GM19025 (cell line): ENCODE measurements around the gene RAD51B.

Experiments
- ATAC-seq: cut with Tn5 transposase; IDR thresholded peaks from one replicate; pipeline ENCODE4 v1.9.1; 2021; ENCODE audit warnings: mild to moderate bottlenecking, low read depth, moderate library complexity; ENCODE audit not compliant: unreplicated experiment

RAD51B gene

DNA sequence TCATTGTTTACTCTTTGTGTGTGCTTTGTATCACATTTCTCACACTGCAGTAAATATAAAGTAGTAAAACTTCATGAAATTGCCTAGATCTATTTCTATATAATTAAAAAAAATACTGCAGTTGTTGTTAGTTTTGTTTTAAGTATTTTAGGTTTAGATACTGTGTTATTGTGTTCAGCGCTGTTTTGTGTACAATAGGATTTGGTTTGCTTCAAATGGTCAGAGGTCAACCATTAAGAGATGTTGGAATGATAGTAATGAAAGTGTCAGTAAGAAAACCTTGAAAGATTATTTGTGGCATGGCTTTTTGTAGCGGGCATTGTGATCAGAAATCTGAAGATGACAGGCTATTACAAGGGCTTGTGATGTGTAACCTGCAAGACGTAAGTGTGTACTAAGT, 67.9 kb downstream of the RAD51B start:
- no peak for ATAC-seq

DNA sequence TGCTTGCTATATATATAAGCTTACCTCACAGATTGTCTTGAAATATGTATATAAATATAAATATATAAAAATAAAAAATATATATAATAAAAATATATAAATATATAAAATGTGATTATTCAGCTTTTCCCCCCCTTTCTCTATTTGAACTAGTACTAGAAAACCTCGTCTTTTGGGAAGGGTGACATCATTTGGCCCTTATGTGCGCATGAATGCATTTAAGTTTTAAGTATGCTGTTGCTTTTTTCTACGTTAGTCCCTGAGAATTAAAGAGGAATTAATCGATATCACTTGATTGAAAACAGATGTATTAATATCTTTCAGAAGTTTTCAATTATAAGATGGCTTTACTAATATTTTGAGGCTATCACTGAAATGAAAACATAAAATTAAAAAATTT, 69.9 kb downstream of the RAD51B start:
- ATAC-seq, result no peak

- ATAC-seq, result no peak
These were observed 73.0 kb downstream of the RAD51B start for GRCh38 chr14:67892466-67893100.

DNA sequence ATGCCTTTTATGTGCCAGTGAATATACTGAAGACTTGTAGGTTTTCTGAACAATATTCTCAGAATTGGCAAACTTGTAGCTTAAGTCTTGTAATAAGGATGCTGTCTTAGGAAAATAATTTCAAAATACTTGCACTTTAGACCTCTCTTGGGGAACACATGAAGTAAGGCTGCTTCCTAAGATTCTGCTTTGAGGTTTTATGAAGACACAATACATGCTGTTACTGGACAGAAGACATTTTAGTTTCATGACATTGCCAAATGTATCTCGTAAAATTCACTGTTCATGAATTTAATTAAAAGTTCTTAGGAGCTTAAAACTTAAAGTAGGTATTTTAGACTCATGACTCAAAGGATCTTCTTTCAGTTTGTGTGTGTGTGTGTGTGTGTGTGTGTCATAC, 80.7 kb downstream of the RAD51B start:
- ATAC-seq, result no peak

DNA sequence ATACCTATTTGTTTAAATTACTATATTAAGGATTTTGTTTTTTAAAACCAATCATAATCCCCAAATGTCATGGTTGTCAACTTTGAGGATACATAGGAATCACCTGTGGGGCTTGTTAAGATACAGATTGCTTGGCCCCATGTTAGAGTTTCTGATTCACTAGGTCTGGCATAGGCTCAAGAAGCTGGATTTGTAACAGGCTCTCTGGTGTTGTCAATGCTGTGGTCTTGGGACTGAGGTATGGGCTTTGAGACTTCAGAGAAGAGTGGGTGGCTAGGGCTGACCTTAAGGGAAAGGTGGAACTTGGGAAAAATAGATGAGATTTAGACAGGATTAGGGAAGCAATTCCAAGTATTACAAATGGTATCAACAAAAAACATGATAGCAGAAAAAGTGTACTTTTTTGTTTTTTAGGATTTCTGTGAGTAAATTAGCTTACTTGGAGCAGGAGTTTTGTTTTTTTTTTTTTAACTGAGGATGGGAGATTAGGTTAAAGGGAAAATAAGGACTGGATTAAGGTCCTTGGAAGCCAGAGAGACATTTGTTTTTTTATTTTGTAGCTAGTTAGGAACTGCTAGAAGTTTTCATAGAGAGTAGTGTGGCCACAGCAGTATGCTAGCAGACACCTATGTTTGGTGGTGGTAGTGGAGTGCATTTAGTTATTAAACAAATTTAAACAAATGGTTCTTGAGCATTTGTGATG, 88.6 kb downstream of the RAD51B start:
- no peak for ATAC-seq

- ATAC-seq, result no peak
These were observed 92.0 kb downstream of the RAD51B start for GRCh38 chr14:67911562-67911961.

DNA sequence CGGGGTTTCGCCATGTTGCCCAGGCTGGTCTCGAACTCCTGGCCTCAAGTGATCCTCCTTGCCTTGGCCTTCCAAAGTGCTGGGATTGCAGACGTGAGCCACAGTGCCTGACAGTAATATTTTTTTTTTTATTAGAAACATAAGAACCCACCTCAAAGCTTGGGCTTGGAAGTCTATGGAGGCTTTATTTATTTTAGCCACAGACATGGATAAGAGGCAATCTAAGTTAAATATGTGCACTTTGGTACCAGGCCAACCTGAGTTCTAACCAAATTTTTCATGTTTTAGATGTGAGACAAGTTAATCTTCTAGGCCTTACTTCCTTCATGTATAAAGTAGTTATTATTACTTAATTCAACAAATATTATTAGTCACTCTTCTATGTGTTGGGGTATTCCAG, 96.9 kb downstream of the RAD51B start:
- no peak for ATAC-seq

DNA sequence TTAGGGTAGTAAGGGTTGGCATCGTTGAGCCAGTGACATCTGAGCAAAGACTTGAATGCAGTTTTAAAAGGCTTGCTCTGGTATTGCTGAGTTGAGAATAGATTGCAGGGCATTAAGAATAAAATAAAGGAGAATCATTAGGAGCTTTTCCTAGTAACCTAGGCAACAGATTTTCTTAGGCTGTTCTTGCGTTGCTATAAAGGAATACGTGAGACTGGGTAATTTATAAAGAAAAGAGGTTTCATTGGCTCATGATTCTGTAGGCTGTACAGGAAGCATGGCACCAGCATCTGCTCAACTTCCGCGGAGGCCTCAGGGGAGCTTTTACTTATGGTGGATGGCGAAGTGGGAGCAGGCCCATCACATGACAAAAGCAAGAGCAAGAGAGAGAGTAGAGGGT, 97.4 kb downstream of the RAD51B start:
- no peak for ATAC-seq

GRCh38 chr14:67918838-67919237, 99.3 kb downstream of the RAD51B start:
- ATAC-seq, result no peak

GRCh38 chr14:67919259-67920032, 99.9 kb downstream of the RAD51B start:
- ATAC-seq, result no peak

- no peak for ATAC-seq
These were observed 107.2 kb downstream of the RAD51B start for GRCh38 chr14:67926821-67927220.

DNA sequence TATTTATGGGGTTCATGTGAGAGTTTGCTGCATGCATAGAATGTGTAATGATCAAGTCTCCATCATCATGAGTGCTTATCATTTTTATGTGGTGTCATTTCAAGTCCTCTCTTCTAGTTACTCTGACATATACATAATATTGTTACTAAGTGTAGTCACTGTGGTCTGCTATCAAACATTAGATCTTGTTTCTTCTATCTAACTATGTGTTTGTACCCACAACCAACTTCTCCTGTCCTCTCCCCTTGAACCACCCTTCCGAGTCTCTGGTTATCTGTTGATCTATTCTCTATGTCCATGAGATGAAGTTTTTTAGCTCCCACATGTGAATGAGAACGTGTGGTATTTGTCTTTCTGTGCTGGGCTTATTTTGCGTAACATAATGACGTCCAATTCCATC, 107.7 kb downstream of the RAD51B start:
- no peak for ATAC-seq

- ATAC-seq, result no peak
These were observed 108.8 kb downstream of the RAD51B start for GRCh38 chr14:67928375-67928774.

- ATAC-seq, result no peak
These were observed 113.2 kb downstream of the RAD51B start for GRCh38 chr14:67932708-67933246.

DNA sequence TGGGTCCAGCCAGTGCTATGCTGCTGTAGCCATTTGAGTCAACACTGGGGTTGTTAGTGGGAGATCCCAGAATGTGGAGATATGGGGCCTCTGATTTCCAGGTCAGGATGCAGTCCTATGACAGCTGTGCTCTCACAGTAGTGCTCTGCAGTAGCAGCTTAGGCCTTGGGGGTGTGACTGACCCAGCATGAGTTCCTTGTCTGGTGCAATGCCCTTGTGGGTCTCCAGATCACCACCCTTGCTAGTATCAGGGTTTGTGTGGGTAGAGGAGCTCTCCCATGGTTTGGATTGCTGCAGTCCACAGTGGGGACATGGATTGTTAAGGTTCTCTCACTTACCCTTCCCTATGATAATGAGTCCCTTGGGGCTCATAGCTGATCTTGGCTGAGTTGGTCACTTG, 113.7 kb downstream of the RAD51B start:
- ATAC-seq, result no peak

DNA sequence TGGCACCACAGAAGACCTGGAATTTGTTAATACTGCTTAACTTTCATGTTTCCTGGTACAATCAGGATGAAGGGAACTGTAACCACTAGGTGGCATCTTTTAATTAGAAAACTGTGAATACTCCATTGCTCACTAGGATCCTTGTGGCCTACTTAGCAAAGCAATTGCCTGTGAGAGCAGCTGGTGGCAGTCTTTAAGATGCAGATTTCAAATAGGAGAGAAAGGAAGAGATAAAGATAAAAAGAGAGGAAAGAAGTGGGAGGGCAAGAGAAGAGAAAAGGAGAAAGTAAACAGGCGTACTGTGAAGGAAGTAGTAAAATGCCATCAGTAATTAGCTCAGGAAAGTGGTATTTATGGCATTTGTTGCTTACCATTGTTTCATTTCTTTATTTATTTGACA, 114.5 kb downstream of the RAD51B start:
- no peak for ATAC-seq

DNA sequence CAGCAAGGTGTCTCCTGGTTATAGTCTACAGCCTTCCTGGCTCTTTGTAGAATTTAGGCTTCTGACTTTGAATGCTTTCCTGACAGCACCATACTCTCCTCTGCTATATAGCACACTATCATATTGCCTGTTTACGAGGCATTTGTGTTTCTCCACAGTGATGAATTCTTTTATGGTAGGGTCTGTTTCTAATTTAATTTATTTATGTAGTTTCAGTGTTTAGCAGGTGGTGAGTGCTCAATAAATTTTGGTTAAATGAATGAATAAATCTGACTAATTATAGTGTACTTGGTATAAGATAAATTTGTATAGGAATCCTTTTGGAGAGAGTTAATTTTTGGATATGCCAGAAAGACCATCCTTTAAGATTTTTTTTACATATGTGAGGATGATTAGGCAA, 115.3 kb downstream of the RAD51B start:
- ATAC-seq, result no peak

DNA sequence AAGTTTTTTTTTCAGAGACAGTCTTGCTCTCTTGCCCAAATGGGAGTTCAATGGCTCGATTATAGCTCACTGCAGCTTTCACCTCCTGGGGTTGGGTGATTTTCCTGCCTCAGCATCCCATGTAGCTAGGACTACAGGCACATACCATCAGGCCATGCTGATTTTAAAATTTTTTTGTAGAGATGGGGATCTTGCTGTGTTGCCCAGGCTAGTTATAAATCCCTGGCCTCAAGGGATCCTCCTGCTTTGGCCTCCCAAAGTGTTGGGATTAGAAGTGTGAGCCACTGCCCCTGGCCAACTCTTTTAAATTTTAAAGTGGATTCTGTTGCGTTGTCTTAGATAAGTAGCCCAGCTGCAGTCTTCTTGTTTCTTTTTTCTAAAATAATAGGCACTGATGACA, 115.8 kb downstream of the RAD51B start:
- ATAC-seq, result no peak

GRCh38 chr14:67938071-67938470, 118.5 kb downstream of the RAD51B start:
- no peak for ATAC-seq

DNA sequence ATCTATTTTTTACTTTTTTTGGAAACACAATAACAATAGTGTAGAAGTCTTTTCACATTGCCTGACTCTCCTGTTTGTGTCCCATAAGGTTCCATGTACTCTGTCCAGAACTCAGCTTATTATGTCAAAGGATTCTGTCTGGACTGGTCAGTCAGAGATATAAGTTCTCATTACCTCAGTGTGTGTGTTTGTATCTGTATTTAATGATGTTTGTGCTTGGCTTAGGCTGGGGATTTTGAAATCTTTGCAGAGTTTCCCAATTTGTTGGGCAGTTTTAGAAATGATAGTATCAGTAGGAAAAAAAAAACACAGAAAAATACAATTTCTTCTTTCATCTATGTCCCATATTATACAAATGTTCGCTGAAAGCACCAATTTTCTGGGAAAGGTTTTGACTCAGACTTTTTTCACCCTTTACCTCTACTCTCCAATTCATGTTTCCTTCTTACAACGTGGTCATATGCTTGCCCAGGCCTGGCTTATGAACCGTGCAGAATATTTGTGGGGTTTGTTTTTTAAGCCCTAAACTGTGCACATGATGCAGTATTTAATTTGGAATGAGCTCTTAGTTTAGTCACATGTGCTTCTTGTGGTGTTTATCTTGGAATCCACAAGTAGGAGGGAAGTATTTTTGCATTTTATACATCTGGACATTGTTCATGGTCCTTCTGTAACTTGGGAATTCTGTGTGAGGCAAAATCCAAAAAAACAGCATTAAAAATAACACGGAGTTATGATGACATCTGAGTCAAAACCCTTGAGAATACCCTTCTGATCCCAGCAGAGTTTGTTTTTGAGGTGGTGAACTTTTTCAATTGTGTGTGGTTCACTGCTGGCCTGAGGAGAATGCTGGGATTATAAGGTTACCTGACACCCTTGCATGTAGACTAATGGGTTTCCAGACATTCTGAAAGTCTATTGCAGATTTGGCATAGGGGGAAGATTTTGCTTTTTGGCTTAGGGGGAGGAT, 121.2 kb downstream of the RAD51B start:
- ATAC-seq, result no peak
